NCI-H2029 treated with DMSO at 0.1 percent for 48 hours (cell line): Measurements from ENCODE around the gene ACAD8.

Experiments used
- DNase-seq: peaks from one replicate; lab custom pipeline; 2025; lab: John Stamatoyannopoulos, UW

Gene ACAD8

DNA sequence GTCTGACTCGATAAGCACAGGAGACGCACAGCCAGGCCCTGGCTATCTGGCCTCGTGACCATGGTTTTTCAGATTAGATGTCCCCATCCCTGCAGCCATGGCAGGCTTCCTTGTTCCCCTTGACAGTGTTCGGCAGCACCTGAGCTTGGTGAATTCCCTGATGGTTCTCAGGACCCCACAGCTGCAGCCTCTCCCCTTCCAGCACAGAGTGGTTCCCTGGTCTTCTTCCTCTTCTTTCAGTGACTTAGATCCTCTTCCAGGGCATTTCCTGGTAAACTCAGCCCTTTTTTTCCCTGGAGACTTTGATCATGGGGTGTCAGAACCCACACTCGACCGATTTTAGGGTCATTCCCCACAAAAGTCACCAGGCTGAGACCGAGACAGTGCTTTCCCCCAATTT lies 37.3 kb downstream of the ACAD8 start:
- DNase-seq, result no peak

DNA sequence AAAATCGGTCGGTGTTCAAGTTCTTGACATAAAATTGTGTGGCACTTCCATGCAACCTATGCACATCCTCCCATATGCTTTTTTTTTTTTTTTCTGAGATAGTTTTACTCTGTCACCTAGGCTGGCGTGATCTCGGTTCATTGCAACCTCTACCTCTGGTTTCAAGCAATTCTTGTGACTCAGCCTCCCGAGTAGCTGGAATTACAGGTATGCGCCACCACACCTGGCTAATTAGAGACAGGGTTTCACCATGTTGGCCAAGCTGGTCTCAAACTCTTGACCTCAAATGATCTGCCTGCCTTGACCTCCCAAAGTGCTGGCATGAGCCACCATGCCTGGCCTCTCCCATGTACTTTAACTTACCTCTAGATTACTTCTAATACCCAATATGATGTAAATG lies 37.8 kb downstream of the ACAD8 start:
- DNase-seq, result no peak

DNA sequence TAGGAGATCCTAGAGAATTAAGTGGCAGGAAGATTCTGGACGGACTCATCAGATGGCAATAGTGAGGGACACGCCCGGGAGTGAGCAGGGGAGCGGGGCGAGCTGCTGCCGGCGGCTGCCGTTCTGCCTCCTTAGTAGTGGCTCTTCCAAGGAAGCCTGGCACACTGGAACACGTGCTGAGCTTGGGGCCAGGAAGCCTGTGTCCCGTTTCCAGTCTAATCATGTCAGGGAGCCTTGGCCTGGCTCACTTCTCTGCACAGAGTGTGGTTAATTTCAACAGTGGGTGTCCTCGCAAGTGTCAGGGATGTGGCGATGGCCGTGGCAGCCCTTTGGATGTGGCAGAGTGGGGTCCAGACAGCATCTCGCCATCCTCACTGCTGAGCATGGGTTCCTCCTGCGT lies 39.3 kb downstream of the ACAD8 start:
- no peak for DNase-seq

DNA sequence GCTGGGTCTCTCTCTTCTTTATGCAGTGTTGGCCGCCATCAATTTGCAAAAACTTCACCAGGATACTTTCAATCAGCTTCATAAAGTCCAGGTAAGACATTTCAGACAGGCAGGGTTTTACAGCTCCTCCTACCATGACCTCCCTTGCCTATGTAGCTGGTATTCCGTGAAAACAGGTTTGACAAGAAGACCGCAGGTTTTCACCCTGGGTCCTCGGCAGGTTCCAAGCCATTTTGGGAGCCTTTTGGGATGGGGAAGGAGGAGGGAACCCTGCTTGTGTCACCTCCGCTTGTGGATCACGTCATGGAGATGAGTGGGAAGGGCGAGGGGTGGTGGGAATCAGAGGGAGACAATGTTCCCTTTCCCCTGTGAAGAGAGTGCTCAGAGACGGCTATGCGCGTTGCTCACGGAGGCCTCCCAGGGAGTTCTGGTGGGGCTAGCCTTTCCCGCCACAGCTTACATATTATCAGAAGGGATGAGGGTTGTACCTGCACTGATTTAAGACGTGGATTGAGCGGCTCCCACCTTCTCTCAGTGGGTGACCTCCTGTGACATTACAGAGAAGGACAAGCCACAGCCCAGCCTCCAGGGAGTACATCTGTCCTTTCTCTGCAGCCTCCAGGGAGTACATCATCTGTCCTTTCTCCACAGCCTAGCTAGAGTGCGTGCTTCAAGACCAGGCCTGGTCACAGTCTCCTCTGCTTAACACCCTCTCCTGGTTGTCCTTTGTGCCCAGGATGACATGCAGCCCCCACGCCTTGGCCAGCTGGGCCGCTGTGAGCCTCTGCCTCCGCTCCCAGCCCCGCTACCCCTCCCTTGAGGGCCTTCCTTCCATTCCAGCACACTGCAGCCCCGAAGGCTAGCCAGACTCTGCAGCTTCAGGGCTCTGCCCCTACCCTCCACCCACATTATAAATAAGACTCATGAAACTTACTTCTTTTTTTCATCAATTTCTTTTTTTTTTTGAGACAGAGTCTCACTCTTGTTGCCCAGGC lies 40.0 kb downstream of the ACAD8 start:
- DNase-seq, result no peak

DNA sequence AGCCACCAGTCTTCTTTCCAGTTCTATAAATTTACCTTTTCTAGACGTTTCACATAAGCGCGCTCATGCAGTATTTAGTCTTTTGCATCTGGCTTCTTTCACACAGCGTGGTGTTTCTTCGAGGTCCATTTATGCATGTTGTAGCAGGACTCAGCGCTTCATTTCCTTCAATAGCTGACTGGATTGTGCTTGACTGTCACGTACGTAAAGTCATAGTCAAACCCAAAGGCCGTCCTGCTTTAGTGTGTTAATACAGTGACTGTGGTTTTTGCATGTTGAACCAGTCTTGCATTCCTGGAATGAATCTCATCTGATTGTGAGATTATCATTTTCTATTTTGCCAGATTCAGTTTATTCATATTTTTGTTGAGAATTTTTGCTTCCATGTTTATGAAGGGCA lies 41.3 kb downstream of the ACAD8 start:
- no peak for DNase-seq

DNA sequence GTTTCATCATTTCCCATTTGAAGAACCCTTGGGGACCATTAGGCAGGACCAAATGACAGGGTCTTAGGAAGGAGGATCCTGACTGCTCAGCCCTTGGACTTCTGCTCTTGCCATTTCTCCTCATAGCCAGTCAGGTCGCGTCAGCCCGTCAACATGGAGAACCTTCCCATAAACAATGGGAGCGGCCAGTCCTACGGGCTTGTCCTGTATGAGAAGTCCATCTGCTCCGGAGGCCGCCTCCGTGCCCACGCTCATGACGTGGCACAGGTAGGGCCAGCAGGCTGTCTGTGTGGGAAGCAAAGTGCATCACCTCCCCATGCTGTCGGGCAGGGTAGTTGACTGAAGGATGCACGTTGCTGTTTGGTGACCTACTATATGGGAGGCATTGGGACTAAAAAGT lies 58.9 kb downstream of the ACAD8 start:
- no peak for DNase-seq

DNA sequence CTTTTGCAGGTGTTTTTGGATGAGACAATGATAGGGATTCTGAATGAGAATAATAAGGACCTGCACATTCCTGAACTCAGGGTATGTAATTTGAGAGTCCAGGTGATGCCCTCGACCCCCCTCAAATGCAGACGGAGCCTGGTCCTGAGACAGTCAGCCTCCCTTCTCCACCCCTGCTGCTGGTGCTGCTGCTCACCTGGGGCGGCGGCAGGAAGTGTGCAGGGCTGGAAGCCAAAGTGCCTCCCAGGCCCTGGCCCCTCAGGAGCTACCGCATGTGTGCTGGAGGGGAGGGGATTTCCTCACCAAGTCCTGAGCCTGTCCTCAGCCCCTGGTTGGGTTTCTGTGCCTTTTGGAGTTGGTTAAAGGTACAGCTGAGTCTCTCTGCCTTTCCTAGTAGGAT lies 59.4 kb downstream of the ACAD8 start:
- no peak for DNase-seq

DNA sequence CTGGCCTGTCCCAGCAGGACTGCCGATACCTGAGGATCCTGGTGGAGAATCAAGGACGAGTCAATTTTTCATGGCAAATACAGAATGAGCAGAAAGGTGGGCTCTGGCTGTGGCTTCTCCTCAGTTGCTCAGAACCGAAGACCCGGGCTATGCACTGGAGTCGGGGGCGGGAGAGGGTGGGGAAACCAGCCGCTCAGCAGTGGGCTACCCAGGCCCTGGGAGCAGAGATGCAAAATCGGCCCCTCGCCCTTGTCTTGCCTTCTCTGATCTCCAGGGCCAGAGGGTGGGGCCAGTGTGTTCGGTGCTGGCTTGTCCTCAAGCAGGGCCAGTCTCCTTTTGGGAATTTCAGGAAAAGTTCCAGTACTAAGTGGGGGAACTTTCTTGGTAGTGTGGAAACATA lies 60.0 kb downstream of the ACAD8 start:
- no peak for DNase-seq

DNA sequence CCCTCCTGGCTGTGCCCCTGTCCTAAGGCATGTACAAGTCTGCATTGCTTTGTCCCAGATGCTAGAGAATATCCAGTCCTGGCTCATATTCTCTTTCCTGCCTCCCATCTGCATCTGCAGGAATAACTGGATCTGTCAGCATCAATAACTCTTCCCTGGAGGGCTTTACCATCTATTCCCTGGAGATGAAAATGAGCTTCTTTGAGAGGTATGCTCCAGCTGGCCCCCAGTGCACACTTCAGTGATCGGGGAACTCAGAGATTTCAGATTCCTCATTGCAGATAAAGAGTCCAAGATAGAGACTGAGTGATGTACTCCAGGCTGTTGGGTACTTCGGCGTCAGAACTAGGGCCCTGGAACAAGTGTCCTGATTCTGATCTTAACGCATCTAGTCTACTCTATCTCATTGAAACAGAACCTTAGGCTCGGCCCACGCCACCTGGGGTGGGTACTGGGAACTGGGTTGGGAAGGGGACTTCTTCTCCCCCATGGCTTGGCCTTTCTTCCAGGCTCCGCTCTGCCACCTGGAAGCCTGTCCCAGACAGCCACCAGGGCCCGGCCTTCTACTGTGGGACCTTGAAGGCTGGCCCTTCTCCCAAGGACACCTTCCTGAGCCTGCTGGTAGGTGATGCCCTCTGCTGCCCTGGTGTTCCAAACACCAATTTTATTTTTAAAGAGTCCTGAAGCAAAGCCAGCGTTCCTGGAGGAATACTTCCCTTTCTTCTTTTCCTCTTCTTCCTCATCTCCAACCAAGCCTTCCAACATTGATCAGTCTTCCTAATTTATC lies 60.6 kb downstream of the ACAD8 start:
- DNase-seq, result no peak
